H1 (cell line): ENCODE results near the gene SEC14L3. TPM values are rescaled to one million over a fixed set of nuclear protein-coding genes. Genes with fewer than 3 reads are reported as not detected.

ENCODE experiments used
- CTCF ChIA-PET: fragments of 300-600 bp; sonication (Branson Sonifier 250); formaldehyde crosslinking; loops from one replicate; lab custom pipeline; 2021; ENCODE audit not compliant: partially characterized antibody; lab: Charles Lee
- POLR2A ChIA-PET: fragments of 300-600 bp; sonication (Branson Sonifier 250); formaldehyde crosslinking; loops from one replicate; lab custom pipeline; 2021; ENCODE audit warnings: inconsistent platforms; ENCODE audit not compliant: partially characterized antibody; lab: Charles Lee
- DNase-seq, 2 experiments: peaks; one replicate each; pipeline versions ENCODE4 v3.0.0 to v3.0.0-alpha.2; 2010 to 2022; ENCODE audit warnings: low spot score in 2 of 2, low read depth in 1 of 2, mixed read lengths in 1 of 2
- FAIRE-seq: peaks from 2 replicates; lab custom pipeline; 2011; peaks lifted over from hg19 to GRCh38; lab: Jason Lieb, UNC
- H2AFZ ChIP-seq: 2 replicates; pipeline ENCODE4 v1.8.1; 2012; ENCODE audit warnings: low read length, inconsistent platforms
- H2AK5ac ChIP-seq: 2 replicates; pipeline ENCODE4 v1.6.1; 2013; ENCODE audit warnings: low read depth, low read length
- H2BK120ac ChIP-seq: replicated peaks from 2 replicates; pipeline ENCODE3; 2013; ENCODE audit warnings: low read depth, low read length, inconsistent platforms
- H2BK12ac ChIP-seq: 2 replicates; pipeline ENCODE4 v1.6.1; 2013; ENCODE audit warnings: low read depth, low read length
- H2BK15ac ChIP-seq: 2 replicates; pipeline ENCODE4 v1.6.1; 2013; ENCODE audit warnings: low read length
- H2BK20ac ChIP-seq: 2 replicates; pipeline ENCODE4 v1.6.1; 2013; ENCODE audit warnings: low read length
- H2BK5ac ChIP-seq: 2 replicates; pipeline ENCODE4 v1.6.1; 2013; ENCODE audit warnings: low read depth, low read length
- H3K14ac ChIP-seq: 2 replicates; pipeline ENCODE4 v1.6.1; 2013; ENCODE audit warnings: inconsistent platforms; ENCODE audit not compliant: insufficient read length
- H3K18ac ChIP-seq: 2 replicates; pipeline ENCODE4 v1.6.1; 2013; ENCODE audit warnings: low read length; ENCODE audit errors: extremely low read depth
- H3K23ac ChIP-seq: 2 replicates; pipeline ENCODE4 v1.6.1; 2013; ENCODE audit warnings: inconsistent platforms; ENCODE audit not compliant: insufficient read length
- H3K23me2 ChIP-seq: 2 replicates; pipeline ENCODE4 v1.6.1; 2013; ENCODE audit warnings: low read depth, low read length
- H3K27ac ChIP-seq: 2 replicates; pipeline ENCODE4 v1.6.1; 2011; ENCODE audit warnings: low read depth, low read length, inconsistent platforms
- H3K27me3 ChIP-seq, 4 experiments: replicated peaks in 1 of 4; 1 replicate in 1 of 4; 2 replicates in 3 of 4; pipeline versions ENCODE4 v1.6.1 to v1.8.1; 2011 to 2013; ENCODE audit warnings: low read length in 3 of 4, mild to moderate bottlenecking in 3 of 4, inconsistent platforms in 2 of 4, mixed read lengths in 2 of 4, moderate library complexity in 1 of 4; ENCODE audit not compliant: control insufficient read depth in 3 of 4, insufficient read depth in 3 of 4; ENCODE audit errors: extremely low read depth in 1 of 4
- H3K36me3 ChIP-seq, 4 experiments: 2 replicates each; pipeline versions ENCODE4 v1.6.1 to v1.8.1; 2011 to 2013; ENCODE audit warnings: mild to moderate bottlenecking in 4 of 4, low read length in 3 of 4, moderate library complexity in 2 of 4, control low read depth in 1 of 4, inconsistent platforms in 1 of 4; ENCODE audit not compliant: insufficient read depth in 4 of 4, control insufficient read depth in 2 of 4
- H3K4ac ChIP-seq: replicated peaks from 2 replicates; pipeline ENCODE3; 2013; ENCODE audit warnings: low read length, low read depth, mixed read lengths, inconsistent platforms; ENCODE audit not compliant: insufficient read length
- H3K4me1 ChIP-seq, 4 experiments: replicated peaks in 1 of 4; 1 replicate in 1 of 4; 2 replicates in 3 of 4; pipeline versions ENCODE4 v1.6.1 to v1.8.1; 2011 to 2013; ENCODE audit warnings: low read length in 3 of 4, inconsistent platforms in 2 of 4, mixed read lengths in 1 of 4; ENCODE audit not compliant: insufficient read depth in 4 of 4, control insufficient read depth in 3 of 4
- H3K4me2 ChIP-seq, 2 experiments: 2 replicates each; pipeline versions ENCODE4 v1.6.1 to v1.8.1; 2011 to 2013; ENCODE audit warnings: low read depth in 2 of 2, low read length in 2 of 2, control low read depth in 1 of 2, inconsistent platforms in 1 of 2, mild to moderate bottlenecking in 1 of 2; ENCODE audit not compliant: insufficient read depth in 1 of 2
- H3K4me3 ChIP-seq, 4 experiments: fragments of 200-600, 300-600 bp in 1 of 4; sonication (generic), shearing (Covaris generic), sonication (Bioruptor Twin) in 1 of 4; 2 replicates each; pipeline versions ENCODE4 v1.5.1 to v1.8.1; 2011 to 2016; ENCODE audit warnings: low read length in 4 of 4, low read depth in 3 of 4, control low read depth in 2 of 4, inconsistent platforms in 2 of 4, mild to moderate bottlenecking in 2 of 4, mixed read lengths in 1 of 4, moderate library complexity in 1 of 4; ENCODE audit not compliant: insufficient read depth in 2 of 4; ENCODE audit errors: extremely low read depth in 1 of 4
- H3K56ac ChIP-seq: replicated peaks from 2 replicates; pipeline ENCODE3; 2013; ENCODE audit warnings: low read depth, mild to moderate bottlenecking, mixed read lengths, low read length, inconsistent platforms; ENCODE audit not compliant: insufficient read length
- H3K79me1 ChIP-seq: 2 replicates; pipeline ENCODE4 v1.6.1; 2013; ENCODE audit warnings: low read depth, low read length, control low read depth
- H3K79me2 ChIP-seq, 2 experiments: 2 replicates each; pipeline versions ENCODE4 v1.6.1 to v1.8.1; 2012 to 2013; ENCODE audit warnings: low read length in 2 of 2, mild to moderate bottlenecking in 2 of 2, inconsistent platforms in 1 of 2; ENCODE audit not compliant: insufficient read depth in 2 of 2, control insufficient read depth in 1 of 2
- H3K9ac ChIP-seq, 4 experiments: replicated peaks in 1 of 4; 1 replicate in 1 of 4; 2 replicates in 3 of 4; pipeline versions ENCODE4 v1.6.1 to v1.8.1; 2011 to 2013; ENCODE audit warnings: low read depth in 3 of 4, low read length in 3 of 4, control low read depth in 2 of 4, mild to moderate bottlenecking in 2 of 4, moderate library complexity in 2 of 4, inconsistent platforms in 1 of 4; ENCODE audit errors: extremely low read depth in 1 of 4
- H3K9me3 ChIP-seq, 2 experiments: 2 replicates each; pipeline versions ENCODE4 v1.6.1 to v1.8.1; 2012 to 2013; ENCODE audit warnings: mild to moderate bottlenecking in 2 of 2, moderate library complexity in 2 of 2, control low read depth in 1 of 2, inconsistent platforms in 1 of 2, low read depth in 1 of 2, low read length in 1 of 2, mixed read lengths in 1 of 2; ENCODE audit not compliant: insufficient read depth in 2 of 2
- H4K20me1 ChIP-seq, 2 experiments: replicated peaks in 1 of 2; 2 replicates each; pipeline versions ENCODE3 to v1.8.1; 2011 to 2013; ENCODE audit warnings: inconsistent platforms in 2 of 2, low read length in 2 of 2, mild to moderate bottlenecking in 1 of 2; ENCODE audit not compliant: insufficient read depth in 2 of 2, control insufficient read depth in 1 of 2
- H4K5ac ChIP-seq: 2 replicates; pipeline ENCODE4 v1.6.1; 2013; ENCODE audit warnings: low read length, low read depth, mixed read lengths, inconsistent platforms; ENCODE audit not compliant: insufficient read length
- H4K8ac ChIP-seq: 2 replicates; pipeline ENCODE4 v1.8.0; 2013; ENCODE audit warnings: mild to moderate bottlenecking, moderate library complexity, low read length, inconsistent platforms; ENCODE audit not compliant: insufficient read depth; ENCODE audit errors: extremely low read depth
- H4K91ac ChIP-seq: replicated peaks from 2 replicates; pipeline ENCODE3; 2013; ENCODE audit warnings: low read length, mixed read lengths, inconsistent platforms; ENCODE audit not compliant: insufficient read length
- BACH1 ChIP-seq: IDR thresholded peaks from 2 replicates; pipeline ENCODE4 v1.6.1; 2012; ENCODE audit warnings: low read length, improper control_type of control experiment
- CBX5 ChIP-seq: fragments of 300-800, 300-1000 bp; sonication (generic); IDR thresholded peaks from 2 replicates; pipeline ENCODE4 v1.7.1; 2016; ENCODE audit warnings: antibody characterized with exemption, low read length, low read depth
- CREB1 ChIP-seq: IDR thresholded peaks from 2 replicates; pipeline ENCODE4 v1.6.1; 2012; ENCODE audit warnings: inconsistent platforms
- CTBP2 ChIP-seq: IDR thresholded peaks from 2 replicates; pipeline ENCODE4 v1.7.0; 2011; ENCODE audit warnings: borderline replicate concordance, mild to moderate bottlenecking, moderate library complexity, mixed read lengths, low read length; ENCODE audit not compliant: insufficient read depth, insufficient read length
- KDM1A ChIP-seq: fragments of 200-600, 300-600 bp; sonication (generic); IDR thresholded peaks from 2 replicates; pipeline ENCODE4 v1.7.1; 2016; ENCODE audit warnings: mild to moderate bottlenecking, low read length, borderline replicate concordance
- KDM4A ChIP-seq: IDR thresholded peaks from one replicate; pipeline ENCODE4 v1.7.1; 2012; ENCODE audit warnings: low read depth, mild to moderate bottlenecking, moderate library complexity, low read length, inconsistent platforms; ENCODE audit not compliant: severe bottlenecking
- POLR2A ChIP-seq, 2 experiments: IDR thresholded peaks; 1 replicate in 1 of 2; 2 replicates in 1 of 2; pipeline ENCODE4 v1.6.1; 2011; ENCODE audit warnings: low read depth in 2 of 2, low read length in 2 of 2, mild to moderate bottlenecking in 2 of 2; ENCODE audit errors: control extremely low read depth in 1 of 2
- RXRA ChIP-seq: IDR thresholded peaks from 2 replicates; pipeline ENCODE4 v1.6.1; 2011; ENCODE audit warnings: low read depth, mild to moderate bottlenecking, low read length, moderate library complexity; ENCODE audit not compliant: insufficient read depth
- SIN3A ChIP-seq, 2 experiments: IDR thresholded peaks in 1 of 2; conservative IDR thresholded peaks in 1 of 2; 2 replicates each; pipeline ENCODE4 v1.6.1; 2011 to 2012; ENCODE audit warnings: low read length in 2 of 2, improper control_type of control experiment in 1 of 2, low read depth in 1 of 2, mild to moderate bottlenecking in 1 of 2
- SRF ChIP-seq: IDR thresholded peaks from 2 replicates; pipeline ENCODE4 v1.6.1; 2011; ENCODE audit warnings: mild to moderate bottlenecking, low read depth, low read length, moderate library complexity
- TAF7 ChIP-seq: optimal IDR thresholded peaks from 2 replicates; pipeline ENCODE3; 2011; ENCODE audit warnings: low read depth, mild to moderate bottlenecking, inconsistent platforms, low read length, moderate library complexity, borderline replicate concordance
- WGBS, 2 experiments: shearing (Covaris generic) in 1 of 2; methylation state at CpG; one replicate each; pipeline versions ENCODE4 v1.1.6 to v1.1.7; 2013 to 2015; ENCODE audit warnings: low lambda C conversion rate in 2 of 2, mixed read lengths in 2 of 2, inconsistent platforms in 1 of 2, low coverage in 1 of 2, missing lambda C conversion rate in 1 of 2; ENCODE audit not compliant: insufficient replicate concordance in 2 of 2, insufficient coverage in 1 of 2, insufficient read length in 1 of 2; ENCODE audit errors: extremely low coverage in 1 of 2, missing lambda C conversion rate in 1 of 2; 5-methylcytosine and 5-hydroxymethylcytosine counted together
- polyA plus RNA-seq, 7 experiments: library from polyadenylated mRNA; depleted of rRNA in 3 of 7; stranded (reverse) in 5 of 7; unstranded in 2 of 7; fragments of >200 nt in 5 of 7; fragments of 200-250 nt in 2 of 7; gene quantifications; 1 replicate in 5 of 7; 2 replicates in 1 of 7; 4 replicates in 1 of 7; pipeline versions ENCODE4 v1.2.1 to v1.2.3, GENCODE V29; 2011 to 2013; ENCODE audit warnings: missing spikeins in 2 of 7, mixed read lengths in 2 of 7
- total RNA-seq: library from RNA; stranded (reverse); fragmentation: NEBNext Ultra II Directional; extraction: Animal tissue kit (Norgen Biotek cat#: 25700); gene quantifications from 2 replicates; pipeline ENCODE4 v1.2.1, GENCODE V29; 2021

SEC14L3 gene
- total and polyA plus RNA-seq, 2 of the 8 experiments (the other 6 are each of a cell fraction or from before 2014, with no cell fraction given): not detected

- H3K9me3 ChIP-seq: no peaks in the 10 kb centered on the region
- H2BK20ac ChIP-seq: no peak overlapping the region
- peaks cover 17% of the 10 kb centered on the region for H3K23me2 ChIP-seq
- H3K4me3 ChIP-seq: no peak overlapping the region
- H4K8ac ChIP-seq: no peak overlapping the region
- POLR2A ChIA-PET: interaction anchor here (1.3 to 4.2 kb wide), 3 partner anchors 10 to 23 kb away, joined by 3 to 22 read pairs (median 6); no protein-coding TSS in a partner anchor
- H3K23ac ChIP-seq: no peak overlapping the region
- WGBS, 2 experiments: 90% methylated on average over 6 of the region's 6 CpGs; no CpG with 5 or more reads in 1 of the 2 experiments
- H3K4ac ChIP-seq: no peak overlapping the region
- no peak overlapping the region for H3K14ac ChIP-seq
- H3K36me3 ChIP-seq: peaks cover 0 to 23% (median 11%) of the 10 kb centered on the region in 4 experiments; a peak in 5 of 8 replicates
- H2AFZ ChIP-seq: no peak overlapping the region
- CTCF ChIA-PET: interaction anchor here (1.0 to 1.5 kb wide), 2 partner anchors 28 to 157 kb away, joined by 4 read pairs; no protein-coding TSS in a partner anchor
- FAIRE-seq: no peak
- no peak for TF ChIP-seq RXRA
- no peak for TF ChIP-seq BACH1
- no peak for TF ChIP-seq POLR2A (IDR thresholded peaks at IDR 0.05; ENCODE audit: control extremely low read depth in 1 of 2, low read depth in 2 of 2, low read length in 2 of 2)
- no peak for TF ChIP-seq CREB1
- TF ChIP-seq CTBP2: no peak
- TF ChIP-seq KDM4A: no peak
- no peak for TF ChIP-seq SRF
- no peak for TF ChIP-seq SIN3A (conservative IDR thresholded peaks at IDR 0.05 in 1 of 2, IDR thresholded peaks at IDR 0.05 in 1 of 2; ENCODE audit: low read depth in 1 of 2, low read length in 2 of 2)
- TF ChIP-seq TAF7: no peak
- TF ChIP-seq KDM1A: no peak
- no peak for TF ChIP-seq CBX5
- peaks cover 0 to 15% (median 12%) of the 10 kb centered on the region in 4 experiments; a peak in 6 of 7 replicates for H3K4me1 ChIP-seq
- H2BK15ac ChIP-seq: no peak overlapping the region
- no peak overlapping the region for H3K27ac ChIP-seq
- H2BK5ac ChIP-seq: no peak overlapping the region
- H4K20me1 ChIP-seq: no peaks in the 10 kb centered on the region
- H2BK120ac ChIP-seq: no peak overlapping the region
- no peak overlapping the region for H4K5ac ChIP-seq
- H3K79me2 ChIP-seq: peaks cover 0 to 5% of the 10 kb centered on the region in 2 experiments; a peak in 1 of 4 replicates
- H3K4me2 ChIP-seq: no peak overlapping the region
- no peak overlapping the region for H3K56ac ChIP-seq
- no peak overlapping the region for H3K18ac ChIP-seq
- H3K27me3 ChIP-seq: no peaks in the 10 kb centered on the region
- H4K91ac ChIP-seq: no peak overlapping the region
- no peak for DNase-seq
- no peaks in the 10 kb centered on the region for H3K79me1 ChIP-seq
- no peak overlapping the region for H3K9ac ChIP-seq
- no peak overlapping the region for H2AK5ac ChIP-seq
- H2BK12ac ChIP-seq: no peak overlapping the region
Measured at GRCh38 chr22:30420347-30421125, 51.3 kb downstream of the SEC14L3 start.
